Activated naive CD8-positive, alpha-beta T cell (primary cell): Measurements from ENCODE around the gene ITPR2.
"Not testable (repeated sequence)": the region's sequence is repeated elsewhere in the genome, so short reads cannot be mapped to it uniquely, and the experiment has no call there.

Source experiments
- H3K27ac Mint-ChIP-seq: one replicate; pipeline ENCODE4 v1.8.0; 2021; ENCODE audit warnings: mixed read lengths
- H3K27me3 Mint-ChIP-seq: one replicate; pipeline ENCODE4 v1.8.0; 2021; ENCODE audit warnings: mixed read lengths
- H3K36me3 Mint-ChIP-seq: one replicate; pipeline ENCODE4 v1.8.0; 2021; ENCODE audit warnings: mixed read lengths
- H3K4me1 Mint-ChIP-seq: one replicate; pipeline ENCODE4 v1.8.0; 2021; ENCODE audit warnings: low read depth, mixed read lengths
- H3K4me3 Mint-ChIP-seq: one replicate; pipeline ENCODE4 v1.8.0; 2021; ENCODE audit warnings: mild to moderate bottlenecking, mixed read lengths
- H3K9me3 Mint-ChIP-seq: one replicate; pipeline ENCODE4 v1.8.0; 2021; ENCODE audit warnings: low read depth, mixed read lengths

Gene ITPR2

DNA sequence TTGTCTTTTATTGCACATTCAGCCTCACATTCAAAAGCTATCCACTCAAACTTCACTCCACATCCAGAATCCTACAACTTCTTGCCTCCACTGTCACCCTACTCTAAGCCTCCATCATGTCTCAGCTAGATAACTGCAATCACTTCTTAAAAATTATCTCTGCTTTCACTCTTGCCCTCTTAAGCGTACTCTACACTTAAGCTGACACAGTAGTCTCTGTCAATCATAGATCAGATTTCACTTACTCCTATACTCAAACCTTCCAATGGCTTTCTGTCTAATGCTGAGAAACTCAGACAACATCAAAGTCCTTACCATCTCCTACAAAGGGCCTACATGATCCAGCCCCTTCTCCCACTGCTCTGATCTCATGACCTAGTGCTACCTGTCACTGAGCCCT lies 304.1 kb downstream of the ITPR2 start:
- no peak overlapping the region for H3K4me3 Mint-ChIP-seq
- H3K27ac Mint-ChIP-seq: no peak overlapping the region
- no peaks in the 10 kb centered on the region for H3K4me1 Mint-ChIP-seq
- H3K9me3 Mint-ChIP-seq: peaks cover 26% of the 10 kb centered on the region
- H3K36me3 Mint-ChIP-seq: peaks cover 58% of the 10 kb centered on the region
- H3K27me3 Mint-ChIP-seq: no peaks in the 10 kb centered on the region

- Mint-ChIP-seq H3K27ac (no peak overlapping the region), H3K4me3 (no peak overlapping the region), H3K4me1 (no peaks in the 10 kb centered on the region), H3K27me3 (no peaks in the 10 kb centered on the region), H3K9me3 (peaks cover 28% of the 10 kb centered on the region), H3K36me3 (peaks cover 57% of the 10 kb centered on the region)
These were observed 305.3 kb downstream of the ITPR2 start for GRCh38 chr12:26527682-26528081.

- no peaks in the 10 kb centered on the region for H3K27me3 Mint-ChIP-seq
- H3K4me3 Mint-ChIP-seq: no peak overlapping the region
- peaks cover 52% of the 10 kb centered on the region for H3K36me3 Mint-ChIP-seq
- H3K4me1 Mint-ChIP-seq: peaks cover 14% of the 10 kb centered on the region
- no peak overlapping the region for H3K27ac Mint-ChIP-seq
- H3K9me3 Mint-ChIP-seq: peaks cover 28% of the 10 kb centered on the region
These were observed 308.0 kb downstream of the ITPR2 start for GRCh38 chr12:26524862-26525465.

DNA sequence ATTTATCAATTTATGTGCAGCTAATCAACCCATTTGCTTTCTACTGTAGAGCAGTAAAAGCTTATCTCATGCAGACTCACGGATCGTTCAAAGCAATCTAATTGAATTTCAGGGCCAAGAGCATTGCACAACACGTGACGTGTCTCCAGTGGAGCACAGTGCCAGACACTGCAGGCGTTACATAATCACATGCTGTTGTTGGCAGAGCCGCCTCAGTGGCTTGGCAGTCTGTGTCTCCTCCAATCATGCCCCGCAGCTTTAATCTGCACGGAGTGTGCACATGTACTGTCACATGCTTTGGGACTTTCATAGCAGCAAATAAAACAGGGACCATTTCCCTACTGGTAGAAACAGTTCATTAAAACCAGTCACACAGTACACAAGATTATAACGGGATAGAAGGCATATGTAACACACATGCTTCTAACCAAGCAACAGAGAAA lies 309.3 kb downstream of the ITPR2 start:
- H3K9me3 Mint-ChIP-seq: peaks cover 24% of the 10 kb centered on the region
- no peak overlapping the region for H3K4me3 Mint-ChIP-seq
- H3K27me3 Mint-ChIP-seq: no peaks in the 10 kb centered on the region
- H3K4me1 Mint-ChIP-seq: peaks cover 16% of the 10 kb centered on the region
- no peak overlapping the region for H3K27ac Mint-ChIP-seq
- peaks cover 45% of the 10 kb centered on the region for H3K36me3 Mint-ChIP-seq

DNA sequence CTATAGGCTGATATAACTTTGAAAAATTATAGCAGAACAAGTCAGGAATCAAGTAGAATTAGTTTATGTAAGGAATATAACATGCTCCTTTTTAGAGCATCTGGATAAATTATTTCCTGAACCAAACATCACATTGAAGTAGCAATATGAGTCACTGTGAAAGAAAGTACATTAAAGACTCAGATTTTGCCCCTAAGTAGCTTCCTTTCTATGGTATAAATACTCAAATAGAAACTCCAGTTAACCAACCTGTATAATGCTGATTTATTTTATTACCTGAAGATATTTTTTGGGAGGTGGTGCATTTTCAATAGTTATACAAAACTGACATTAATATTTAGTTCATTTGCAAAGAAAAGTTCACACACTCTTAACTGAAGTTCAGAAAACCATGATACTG lies 312.1 kb downstream of the ITPR2 start:
- H3K4me1 Mint-ChIP-seq: peaks cover 16% of the 10 kb centered on the region
- peaks cover 10% of the 10 kb centered on the region for H3K9me3 Mint-ChIP-seq
- H3K27me3 Mint-ChIP-seq: no peaks in the 10 kb centered on the region
- H3K36me3 Mint-ChIP-seq: peaks cover 26% of the 10 kb centered on the region
- no peak overlapping the region for H3K4me3 Mint-ChIP-seq
- no peak overlapping the region for H3K27ac Mint-ChIP-seq

DNA sequence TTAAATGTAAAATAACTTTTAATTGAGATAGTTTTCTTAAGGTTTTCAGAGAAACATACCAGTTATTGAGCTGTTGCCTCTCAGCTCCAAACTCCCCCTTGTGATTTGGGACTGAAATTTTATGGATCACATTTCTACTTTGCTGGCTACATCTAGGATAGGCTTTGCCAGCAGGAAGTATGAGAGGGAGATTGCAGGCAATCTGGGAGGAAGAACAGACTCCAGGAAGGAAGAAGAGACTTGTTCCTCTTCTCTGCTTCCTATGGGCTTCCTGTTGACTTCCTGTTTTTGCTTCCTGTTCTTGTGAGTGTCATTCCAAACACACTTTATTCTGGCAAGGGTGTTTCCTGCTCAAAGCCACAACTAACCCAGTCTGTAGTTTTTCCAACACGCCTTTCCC lies 312.9 kb downstream of the ITPR2 start:
- peaks cover 16% of the 10 kb centered on the region for H3K4me1 Mint-ChIP-seq
- peaks cover 4% of the 10 kb centered on the region for H3K9me3 Mint-ChIP-seq
- no peaks in the 10 kb centered on the region for H3K27me3 Mint-ChIP-seq
- H3K36me3 Mint-ChIP-seq: peaks cover 18% of the 10 kb centered on the region
- H3K27ac Mint-ChIP-seq: no peak overlapping the region
- no peak overlapping the region for H3K4me3 Mint-ChIP-seq

DNA sequence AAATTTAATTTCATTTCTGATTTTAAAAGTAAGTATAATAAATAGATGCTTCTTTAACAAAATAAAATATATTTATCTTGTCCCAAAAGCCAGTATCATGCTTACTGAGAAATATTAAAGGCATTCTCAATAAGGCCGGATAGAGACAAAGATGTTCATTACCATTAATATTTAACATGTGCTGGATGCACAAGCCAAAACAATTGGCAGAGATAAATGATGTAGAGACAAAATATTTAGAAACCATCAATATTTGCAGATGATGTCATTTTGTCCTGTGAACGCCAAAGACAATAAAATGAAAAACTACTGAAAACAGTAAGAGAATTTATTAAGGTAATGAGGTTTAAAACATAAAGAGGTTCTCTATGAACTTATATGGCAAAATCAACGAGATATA lies 313.5 kb downstream of the ITPR2 start:
- Mint-ChIP-seq H3K36me3 (peaks cover 16% of the 10 kb centered on the region), H3K27ac (no peak overlapping the region), H3K9me3 (peaks cover 4% of the 10 kb centered on the region), H3K4me3 (no peak overlapping the region), H3K4me1 (peaks cover 16% of the 10 kb centered on the region), H3K27me3 (no peaks in the 10 kb centered on the region)

GRCh38 chr12:26517320-26517719 lies 315.7 kb downstream of the ITPR2 start:
- H3K9me3 Mint-ChIP-seq, H3K27ac Mint-ChIP-seq: not testable (repeated sequence)

DNA sequence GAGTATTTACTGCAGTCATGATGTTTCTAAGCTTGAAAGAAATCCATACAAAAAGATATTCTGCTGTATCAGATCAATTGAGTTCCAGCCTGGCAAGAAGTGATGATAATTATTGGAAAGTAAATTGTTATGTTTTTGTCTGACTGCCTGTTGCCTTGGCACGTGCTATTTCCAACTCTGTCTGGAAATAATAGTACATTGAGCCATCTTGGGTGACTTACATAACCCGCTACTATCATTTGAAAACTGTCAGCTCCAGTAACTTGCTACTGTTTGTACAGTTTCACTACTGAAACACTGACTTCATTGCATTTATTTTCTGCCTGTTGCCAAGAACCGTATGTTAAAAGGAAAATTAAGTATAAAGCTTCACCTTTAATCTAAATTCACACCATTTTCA lies 318.6 kb downstream of the ITPR2 start:
- H3K36me3 Mint-ChIP-seq: peaks cover 17% of the 10 kb centered on the region
- no peaks in the 10 kb centered on the region for H3K27me3 Mint-ChIP-seq
- no peak overlapping the region for H3K4me3 Mint-ChIP-seq
- peaks cover 1% of the 10 kb centered on the region for H3K4me1 Mint-ChIP-seq
- H3K9me3 Mint-ChIP-seq: no peaks in the 10 kb centered on the region
- H3K27ac Mint-ChIP-seq: no peak overlapping the region

More at GRCh38 chr12:26517320-26517719, 315.7 kb downstream of the ITPR2 start:
- not testable (repeated sequence) for H3K27me3 Mint-ChIP-seq, H3K4me3 Mint-ChIP-seq
- H3K36me3 Mint-ChIP-seq: peaks cover 12% of the 10 kb centered on the region
- H3K4me1 Mint-ChIP-seq: peaks cover 18% of the 10 kb centered on the region

DNA sequence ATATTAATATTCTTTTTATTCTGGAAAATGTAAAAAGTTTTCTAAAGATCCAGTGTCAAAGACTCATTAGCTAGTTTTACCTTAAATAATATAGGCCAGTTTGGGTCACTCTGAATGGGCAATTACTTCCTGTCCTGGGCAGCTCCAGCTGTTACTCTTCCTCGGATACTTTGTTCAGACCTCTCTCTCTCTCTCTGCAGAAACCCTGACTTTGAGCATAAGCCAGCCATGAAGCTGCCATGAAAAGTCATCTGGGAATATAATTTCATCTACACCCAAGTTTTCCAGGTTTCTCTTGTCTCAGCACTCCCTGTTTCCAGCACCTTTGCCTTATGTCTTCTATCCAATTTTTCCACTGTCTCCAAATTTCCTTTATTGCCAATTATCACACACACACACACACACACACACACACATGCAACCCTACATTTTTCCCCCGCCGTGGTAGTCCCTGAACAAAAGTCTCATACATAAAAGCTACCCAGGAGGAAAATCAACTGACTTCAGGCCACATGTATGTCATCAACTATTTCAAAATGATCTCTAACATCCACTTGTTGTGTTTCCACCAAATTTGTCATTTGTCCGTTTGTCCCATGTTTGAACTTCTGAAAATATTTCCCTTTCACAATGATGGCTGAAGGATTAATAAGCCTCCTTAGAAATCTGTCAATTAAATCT lies 319.5 kb downstream of the ITPR2 start:
- Mint-ChIP-seq H3K27me3 (no peaks in the 10 kb centered on the region), H3K36me3 (peaks cover 21% of the 10 kb centered on the region), H3K4me3 (no peak overlapping the region), H3K27ac (no peak overlapping the region), H3K4me1 (peaks cover 1% of the 10 kb centered on the region), H3K9me3 (no peaks in the 10 kb centered on the region)

DNA sequence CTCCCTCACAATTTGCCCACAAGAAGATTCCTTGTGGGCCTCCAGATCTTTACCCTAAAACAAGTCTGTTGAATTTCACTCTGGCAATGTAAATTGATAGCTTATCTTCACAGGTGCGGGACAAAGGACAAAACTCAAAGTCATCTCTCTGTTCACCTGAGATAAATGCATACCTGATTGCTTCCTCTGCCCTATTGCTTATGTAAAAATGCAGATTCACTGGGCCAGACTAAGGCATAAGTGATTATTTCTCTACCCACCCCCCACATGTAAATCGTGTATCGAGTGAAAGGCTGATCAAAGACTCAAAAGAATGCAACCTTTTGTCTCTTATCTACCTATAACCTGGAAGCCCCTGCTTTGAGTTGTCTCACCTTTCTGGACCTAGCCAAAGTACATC lies 320.8 kb downstream of the ITPR2 start:
- H3K36me3 Mint-ChIP-seq: peaks cover 22% of the 10 kb centered on the region
- H3K4me1 Mint-ChIP-seq: peaks cover 1% of the 10 kb centered on the region
- no peaks in the 10 kb centered on the region for H3K27me3 Mint-ChIP-seq
- no peak overlapping the region for H3K27ac Mint-ChIP-seq
- H3K9me3 Mint-ChIP-seq: no peaks in the 10 kb centered on the region
- no peak overlapping the region for H3K4me3 Mint-ChIP-seq

DNA sequence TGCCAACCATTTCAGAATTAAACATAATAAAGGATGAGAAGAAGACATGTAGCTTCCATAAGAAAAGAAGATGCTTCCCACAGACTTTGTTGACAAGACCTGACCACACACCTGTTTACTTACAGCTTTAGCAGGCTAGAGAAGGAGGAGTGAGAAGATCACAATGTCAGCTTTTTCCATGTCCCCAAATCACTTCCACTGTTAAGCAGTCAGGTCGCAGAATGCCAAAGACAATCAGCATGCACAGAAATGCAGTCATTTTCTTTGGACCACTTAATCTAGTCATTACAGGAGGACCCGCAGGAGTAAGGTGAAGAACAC lies 322.7 kb downstream of the ITPR2 start:
- no peaks in the 10 kb centered on the region for H3K27me3 Mint-ChIP-seq
- H3K36me3 Mint-ChIP-seq: peaks cover 26% of the 10 kb centered on the region
- H3K27ac Mint-ChIP-seq: no peak overlapping the region
- no peaks in the 10 kb centered on the region for H3K9me3 Mint-ChIP-seq
- peaks cover 1% of the 10 kb centered on the region for H3K4me1 Mint-ChIP-seq
- H3K4me3 Mint-ChIP-seq: no peak overlapping the region

DNA sequence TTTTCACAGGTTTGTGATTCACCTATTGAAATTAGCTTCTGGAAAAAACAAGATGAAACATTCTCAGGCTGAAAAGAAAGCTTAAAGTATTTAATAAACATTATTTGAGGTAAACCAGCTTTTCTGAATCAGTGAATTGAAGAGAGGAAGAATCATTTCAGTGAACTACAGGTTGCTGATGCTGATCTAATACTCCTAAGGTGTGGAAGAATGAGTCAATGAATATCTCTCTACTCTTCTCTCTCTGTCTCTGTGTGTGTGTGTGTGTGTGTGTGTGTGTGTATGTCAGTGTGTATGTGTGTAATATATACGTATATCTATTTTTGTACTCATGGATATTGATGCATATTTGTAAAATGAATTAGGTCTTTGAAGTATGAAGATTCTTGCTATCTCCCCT lies 325.4 kb downstream of the ITPR2 start:
- H3K9me3 Mint-ChIP-seq: no peaks in the 10 kb centered on the region
- peaks cover 28% of the 10 kb centered on the region for H3K36me3 Mint-ChIP-seq
- H3K4me1 Mint-ChIP-seq: no peaks in the 10 kb centered on the region
- no peak overlapping the region for H3K4me3 Mint-ChIP-seq
- no peaks in the 10 kb centered on the region for H3K27me3 Mint-ChIP-seq
- no peak overlapping the region for H3K27ac Mint-ChIP-seq

DNA sequence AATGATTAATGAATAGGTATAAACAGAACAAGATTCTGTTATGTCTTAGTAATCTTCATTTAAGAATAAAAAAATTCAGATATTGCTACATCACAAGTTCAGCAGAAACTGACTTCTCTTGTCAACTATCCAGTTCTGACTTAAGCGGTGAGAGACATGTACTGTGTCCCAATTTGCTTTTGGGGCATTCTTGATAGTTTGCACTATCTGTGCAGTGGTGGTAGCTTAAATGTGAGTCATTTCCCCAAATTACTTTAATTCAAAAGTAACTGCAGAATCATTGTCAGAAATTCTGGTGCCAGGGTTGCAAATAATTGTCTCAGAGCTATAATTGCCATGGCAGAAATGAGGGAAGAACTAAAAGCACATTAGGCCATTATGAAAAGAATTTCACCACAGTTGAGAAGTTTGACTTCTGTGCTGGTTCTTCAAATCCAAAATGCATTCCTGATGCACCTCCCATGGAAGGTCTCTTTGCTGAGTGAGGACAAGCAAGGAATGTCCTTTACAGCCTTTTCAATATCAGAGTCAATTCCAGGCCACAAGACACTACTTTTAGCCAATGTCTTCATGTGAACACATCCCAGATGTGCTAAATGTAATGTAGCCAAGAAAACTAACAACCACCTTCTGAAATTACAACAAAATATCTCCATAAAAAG lies 332.9 kb downstream of the ITPR2 start:
- Mint-ChIP-seq H3K27me3 (no peaks in the 10 kb centered on the region), H3K4me1 (no peaks in the 10 kb centered on the region), H3K36me3 (peaks cover 12% of the 10 kb centered on the region), H3K9me3 (no peaks in the 10 kb centered on the region), H3K27ac (no peak overlapping the region), H3K4me3 (no peak overlapping the region)

GRCh38 chr12:26496170-26496569 lies 336.8 kb downstream of the ITPR2 start:
- H3K36me3 Mint-ChIP-seq: peaks cover 21% of the 10 kb centered on the region
- H3K4me3 Mint-ChIP-seq: no peak overlapping the region
- no peak overlapping the region for H3K27ac Mint-ChIP-seq
- H3K9me3 Mint-ChIP-seq: no peaks in the 10 kb centered on the region
- H3K27me3 Mint-ChIP-seq: no peaks in the 10 kb centered on the region
- no peaks in the 10 kb centered on the region for H3K4me1 Mint-ChIP-seq
